ENCODE measurements around the gene C9orf152. TPM values are rescaled to one million over a fixed set of nuclear protein-coding genes. Genes with fewer than 3 reads are reported as not detected.

C9orf152 gene
- polyA plus RNA-seq, 1 of the 3 experiments (the other 2 are of a cell fraction) = not detected

- TF ChIP-seq PBX3 (IDR thresholded peaks at IDR 0.05) (0 out of 2 replicates have a peak, but pooled peaks have one; percentile 5), GATA2 (CRISPR knock-in tag; IDR thresholded peaks at IDR 0.05) (no peak), NRF1 (IDR thresholded peaks at IDR 0.05; ENCODE audit: low read depth, low read length) (peak; percentile 67), POLR2AphosphoS5 (IDR thresholded peaks at IDR 0.05; ENCODE audit: low read depth, low read length) (peak; percentile 96), IRF3 (IDR thresholded peaks at IDR 0.05; ENCODE audit: low read depth, low read length) (no peak), YY1 (IDR thresholded peaks at IDR 0.05; ENCODE audit: low read depth) (no peak)
Observed at GRCh38 chr9:110256380-110257096, 48.6 kb upstream of the C9orf152 start, which contains the start of gene TXN (continued).

- 1% methylated on average over 14 of the region's 81 CpGs for WGBS (ENCODE audit: low lambda C conversion rate)
- ChIA-PET POLR2A (interaction anchor here (0.9 kb wide), 1 partner anchor 9 kb away, joined by 3 read pairs; no protein-coding TSS in a partner anchor), CTCF (interaction anchor here (1.7 kb wide), 1 partner anchor 38 kb away, joined by 4 read pairs; no protein-coding TSS in a partner anchor)
Observed at GRCh38 chr9:110255463-110256379, 47.8 kb upstream of the C9orf152 start.

More at GRCh38 chr9:110255463-110256379, 47.8 kb upstream of the C9orf152 start:
- Histone ChIP-seq H3K4me2 (peak overlapping the region; percentile 89), H3K9me2 (no peaks in the 10 kb centered on the region), H3F3A (replicated peaks; ENCODE audit: insufficient read depth) (no peaks in the 10 kb centered on the region), H3K4me1 (ENCODE audit: control insufficient read depth in 1 of 2, insufficient read depth in 2 of 2, low read depth in 1 of 2, low read length in 1 of 2) (peaks cover 17 to 22% of the 10 kb centered on the region in 2 experiments; a peak in 3 of 4 replicates), H3K9me3 (no peaks in the 10 kb centered on the region), H3K9ac (peak overlapping the region; percentile 82), H3K79me2 (ENCODE audit: insufficient read depth) (peaks cover 55% of the 10 kb centered on the region), H2AFZ (ENCODE audit: low read depth) (peak overlapping the region; percentile 75; the same call in 1 of the 2 replicates), H3K27me3 (ENCODE audit: insufficient read depth) (no peaks in the 10 kb centered on the region), H4K20me1 (ENCODE audit: insufficient read depth) (peaks cover 36% of the 10 kb centered on the region), H3K36me3 (replicated peaks in 1 of 2; ENCODE audit: control insufficient read depth in 1 of 2, insufficient read depth in 2 of 2, low read length in 1 of 2) (peaks cover 2 to 6% of the 10 kb centered on the region in 2 experiments), H3K27ac (ENCODE audit: low read depth in 2 of 2, low read length in 1 of 2) (peak overlapping the region; percentile 72 to 85), H3K4me3 (ENCODE audit: low read depth in 2 of 2, low read length in 1 of 2) (peak overlapping the region; percentile 79 to 93)
- TF ChIP-seq ELF1 (IDR thresholded peaks at IDR 0.05) (no peak), FOXJ3 (CRISPR knock-in tag; IDR thresholded peaks at IDR 0.05) (peak; percentile 44; the same call in 1 of the 2 replicates), MAX (IDR thresholded peaks at IDR 0.05; ENCODE audit: low read depth) (peak; percentile 38; the same call in 1 of the 2 replicates), USF1 (IDR thresholded peaks at IDR 0.05; ENCODE audit: borderline replicate concordance, low read depth) (no peak), GABPA (IDR thresholded peaks at IDR 0.05; ENCODE audit: low read depth) (peak; percentile 49; the same call in 1 of the 2 replicates)
- peak; percentile 73 for DNase-seq
